LNCAP (cell line): Measurements from ENCODE around the gene DDX21.

Experiments used
- CTCF ChIP-seq: fragments of 450-650 bp; IDR thresholded peaks from 2 replicates; pipeline ENCODE4 v1.5.1; 2017; ENCODE audit warnings: mild to moderate bottlenecking

DDX21 gene

GRCh38 chr10:68987611-68988010 lies 31.6 kb downstream of the DDX21 start:
- no peak for TF ChIP-seq CTCF

GRCh38 chr10:68988530-68989316 lies 32.8 kb downstream of the DDX21 start, which contains the start of gene KIFBP:
Gene KIFBP, plus strand, starts transcription at chr10:68988803. Its CDS starts 30 bp downstream, at chr10:68988833.
- TF ChIP-seq CTCF = peak; percentile 57

GRCh38 chr10:68989317-68989990 lies 33.5 kb downstream of the DDX21 start:
- TF ChIP-seq CTCF = no peak

GRCh38 chr10:68992636-68993440 lies 36.9 kb downstream of the DDX21 start:
- TF ChIP-seq CTCF = no peak

GRCh38 chr10:68997211-68997610 lies 41.2 kb downstream of the DDX21 start:
- TF ChIP-seq CTCF = no peak

GRCh38 chr10:69004821-69005220 lies 48.9 kb downstream of the DDX21 start:
- TF ChIP-seq CTCF = peak; percentile 51; the same call in 1 of the 2 replicates

- TF ChIP-seq CTCF = no peak
Observed at GRCh38 chr10:69005704-69006485, 49.9 kb downstream of the DDX21 start.
